ENCODE results near the gene ZNF157. TPM values are rescaled to one million over a fixed set of nuclear protein-coding genes. Genes with fewer than 3 reads are reported as not detected.

ZNF157 gene
- total and polyA plus RNA-seq, 3 donors from 2014 or later = 0.51 to 0.68 (median 0.63) TPM

GRCh38 chrX:47448165-47448806, 77.9 kb downstream of the ZNF157 start:
- H3K4me3 ChIP-seq = no peak overlapping the region
- H3K9me3 ChIP-seq = no peaks in the 10 kb centered on the region
- H3K4me1 ChIP-seq = no peaks in the 10 kb centered on the region
- TF ChIP-seq CTCF (IDR thresholded peaks at IDR 0.05) (no peak), POLR2A (IDR thresholded peaks at IDR 0.05) (no peak)
- no peak overlapping the region for H3K27ac ChIP-seq
- 94% methylated on average over 5 to 6 of the region's 6 CpGs for WGBS, 2 donors
- H3K36me3 ChIP-seq (ENCODE audit: low read depth, missing control alignments) = no peaks in the 10 kb centered on the region
- H3K27me3 ChIP-seq = no peaks in the 10 kb centered on the region
- DNase-seq = no peak
- intact Hi-C loops (cut with DNase I; ENCODE audit: low total_unique reads) = no loop called here

- WGBS, 2 donors = 93 to 100% methylated on average over 1 to 5 of the region's 8 CpGs
- Histone ChIP-seq H3K4me1 (no peaks in the 10 kb centered on the region), H3K27ac (no peak overlapping the region), H3K36me3 (ENCODE audit: low read depth, missing control alignments) (no peaks in the 10 kb centered on the region), H3K9me3 (no peaks in the 10 kb centered on the region), H3K4me3 (no peak overlapping the region), H3K27me3 (no peaks in the 10 kb centered on the region)
- no peak for DNase-seq
- TF ChIP-seq POLR2A (IDR thresholded peaks at IDR 0.05) (no peak), CTCF (IDR thresholded peaks at IDR 0.05) (no peak)
- intact Hi-C loops (cut with DNase I; ENCODE audit: low total_unique reads) = no loop called here
Measured at GRCh38 chrX:47452112-47452511, 81.7 kb downstream of the ZNF157 start.

- TF ChIP-seq POLR2A (IDR thresholded peaks at IDR 0.05) (no peak), CTCF (IDR thresholded peaks at IDR 0.05) (no peak)
- 83 to 95% methylated on average over 6 of the region's 6 CpGs for WGBS, 2 donors
- no peak overlapping the region for H3K27ac ChIP-seq
- intact Hi-C loops (cut with DNase I; ENCODE audit: low total_unique reads) = no loop called here
- H3K4me3 ChIP-seq = no peak overlapping the region
- H3K4me1 ChIP-seq = no peaks in the 10 kb centered on the region
- H3K27me3 ChIP-seq = no peaks in the 10 kb centered on the region
- no peaks in the 10 kb centered on the region for H3K36me3 ChIP-seq (ENCODE audit: low read depth, missing control alignments)
- no peaks in the 10 kb centered on the region for H3K9me3 ChIP-seq
- DNase-seq = no peak
Measured at GRCh38 chrX:47456080-47456479, 85.7 kb downstream of the ZNF157 start.

GRCh38 chrX:47458528-47458927, 88.2 kb downstream of the ZNF157 start:
- Histone ChIP-seq H3K27ac (no peak overlapping the region), H3K27me3 (no peaks in the 10 kb centered on the region), H3K4me3 (no peak overlapping the region), H3K36me3 (ENCODE audit: low read depth, missing control alignments) (no peaks in the 10 kb centered on the region), H3K4me1 (no peaks in the 10 kb centered on the region), H3K9me3 (no peaks in the 10 kb centered on the region)
- 90 to 94% methylated on average over 6 of the region's 6 CpGs for WGBS, 2 donors
- intact Hi-C loops (cut with DNase I; ENCODE audit: low total_unique reads) = no loop called here
- no peak for DNase-seq
- TF ChIP-seq POLR2A (IDR thresholded peaks at IDR 0.05) = no peak
- no peak for TF ChIP-seq CTCF (IDR thresholded peaks at IDR 0.05)

- no peak for DNase-seq
- TF ChIP-seq CTCF (IDR thresholded peaks at IDR 0.05) (no peak), POLR2A (IDR thresholded peaks at IDR 0.05) (no peak)
- Histone ChIP-seq H3K9me3 (no peaks in the 10 kb centered on the region), H3K4me1 (no peaks in the 10 kb centered on the region), H3K4me3 (no peak overlapping the region), H3K27ac (no peak overlapping the region), H3K27me3 (no peaks in the 10 kb centered on the region), H3K36me3 (ENCODE audit: low read depth, missing control alignments) (no peaks in the 10 kb centered on the region)
- intact Hi-C loops (cut with DNase I; ENCODE audit: low total_unique reads) = no loop called here
- 87 to 94% methylated on average over 1 of the region's 1 CpG for WGBS, 2 donors
Measured at GRCh38 chrX:47460561-47460960, 90.2 kb downstream of the ZNF157 start.
